Progenitor cell of endocrine pancreas (in vitro differentiated cells): ENCODE measurements around the gene MAN1C1. TPM values are rescaled to one million over a fixed set of nuclear protein-coding genes. Genes with fewer than 3 reads are reported as not detected.

Experiments
- DNase-seq: peaks from one replicate; pipeline ENCODE4 v3.0.0; 2021; ENCODE audit warnings: low spot score; ENCODE audit not compliant: unreplicated experiment
- H3K27ac Mint-ChIP-seq: 2 replicates; pipeline ENCODE4 v1.8.0; 2021; ENCODE audit warnings: mild to moderate bottlenecking, moderate library complexity, mixed read lengths
- H3K27me3 Mint-ChIP-seq: 2 replicates; pipeline ENCODE4 v1.8.0; 2021; ENCODE audit warnings: mixed read lengths
- H3K36me3 Mint-ChIP-seq: 2 replicates; pipeline ENCODE4 v1.8.0; 2022; ENCODE audit warnings: mixed read lengths; ENCODE audit not compliant: insufficient read depth
- H3K4me1 Mint-ChIP-seq: 2 replicates; pipeline ENCODE4 v1.8.0; 2021; ENCODE audit warnings: low read depth, mixed read lengths
- H3K4me3 Mint-ChIP-seq: 2 replicates; pipeline ENCODE4 v1.8.0; 2021; ENCODE audit warnings: low read depth, mild to moderate bottlenecking, moderate library complexity, mixed read lengths
- H3K9me3 Mint-ChIP-seq: 2 replicates; pipeline ENCODE4 v1.8.0; 2021; ENCODE audit warnings: low read depth, mixed read lengths
- CTCF ChIP-seq: fragments of 200-600 bp; sonication (generic); IDR thresholded peaks from one replicate; pipeline ENCODE4 v1.5.0; 2021; ENCODE audit warnings: antibody characterized with exemption, mild to moderate bottlenecking; ENCODE audit not compliant: unreplicated experiment
- total RNA-seq: library from RNA; stranded (reverse); gene quantifications from 2 replicates; pipeline ENCODE4 v1.2.1, GENCODE V29; 2021

Gene MAN1C1
- total RNA-seq, 1 donor from 2014 or later = 5.1 TPM

- TF ChIP-seq CTCF = no peak
- no peak for DNase-seq
- Mint-ChIP-seq H3K27ac (no peak overlapping the region), H3K36me3 (peaks cover 20% of the 10 kb centered on the region), H3K4me3 (no peak overlapping the region), H3K27me3 (no peaks in the 10 kb centered on the region), H3K9me3 (no peaks in the 10 kb centered on the region), H3K4me1 (peaks cover 3% of the 10 kb centered on the region)
Observed at GRCh38 chr1:25826571-25826970, 210.0 kb downstream of the MAN1C1 start.

- Mint-ChIP-seq H3K9me3 (no peaks in the 10 kb centered on the region), H3K36me3 (peaks cover 25% of the 10 kb centered on the region), H3K27me3 (no peaks in the 10 kb centered on the region), H3K27ac (no peak overlapping the region), H3K4me1 (no peaks in the 10 kb centered on the region), H3K4me3 (no peak overlapping the region)
- DNase-seq = no peak
- TF ChIP-seq CTCF = no peak
Observed at GRCh38 chr1:25828491-25828890, 211.9 kb downstream of the MAN1C1 start.

DNA sequence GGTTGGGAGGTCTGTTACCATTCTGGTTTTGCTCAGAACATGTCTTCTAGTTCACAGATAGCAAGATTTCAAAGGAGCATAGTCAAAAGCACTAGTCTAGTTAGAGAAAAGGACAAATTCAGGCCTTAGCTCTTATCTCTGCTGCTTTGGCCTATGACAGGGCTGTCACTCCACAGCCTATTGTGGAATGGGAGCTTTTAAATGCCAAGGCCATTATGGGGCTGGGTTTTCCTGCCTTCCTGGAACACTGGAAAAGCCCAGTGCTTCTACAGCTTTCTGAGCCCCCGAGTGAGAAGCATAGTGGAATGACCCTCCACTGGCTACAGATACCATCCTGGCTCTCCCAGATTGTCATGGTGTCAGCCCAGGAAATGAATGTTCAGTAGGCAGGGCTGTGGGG lies 212.5 kb downstream of the MAN1C1 start:
- Mint-ChIP-seq H3K4me3 (no peak overlapping the region), H3K36me3 (peaks cover 25% of the 10 kb centered on the region), H3K27me3 (no peaks in the 10 kb centered on the region), H3K4me1 (no peaks in the 10 kb centered on the region), H3K9me3 (no peaks in the 10 kb centered on the region), H3K27ac (no peak overlapping the region)
- TF ChIP-seq CTCF = no peak
- DNase-seq = no peak

DNA sequence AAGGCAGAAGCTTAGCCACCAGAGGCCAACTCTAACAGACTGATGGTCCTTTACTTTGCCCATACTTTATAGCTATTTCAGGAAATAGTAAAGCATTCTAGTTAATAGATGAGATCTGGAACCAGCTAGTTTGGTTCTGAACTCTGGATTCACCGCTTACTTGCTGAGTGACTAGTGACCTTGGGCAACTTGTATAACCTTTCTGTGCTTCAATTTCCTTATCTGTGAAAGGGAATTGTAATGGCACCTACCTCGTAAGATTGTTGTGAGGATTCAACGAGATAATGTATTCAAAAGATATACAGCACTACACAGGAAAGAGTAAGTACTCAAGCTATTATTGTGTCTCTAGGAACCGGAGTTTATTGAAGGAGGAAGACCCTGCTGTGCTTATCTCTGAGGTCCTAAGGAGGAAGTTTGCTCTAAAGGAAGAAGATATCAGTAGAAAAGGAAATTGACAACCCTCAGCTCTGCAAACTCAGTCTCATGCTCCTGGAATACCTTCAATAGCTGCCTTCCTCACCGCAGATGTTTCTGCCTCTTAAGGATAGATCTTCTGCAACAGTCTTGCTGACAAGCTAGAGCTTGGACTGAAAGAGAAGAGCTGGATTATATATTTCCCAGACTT lies 215.1 kb downstream of the MAN1C1 start:
- no peaks in the 10 kb centered on the region for H3K9me3 Mint-ChIP-seq
- TF ChIP-seq CTCF = no peak
- no peaks in the 10 kb centered on the region for H3K4me1 Mint-ChIP-seq
- no peaks in the 10 kb centered on the region for H3K27me3 Mint-ChIP-seq
- H3K36me3 Mint-ChIP-seq = peaks cover 23% of the 10 kb centered on the region
- DNase-seq = no peak
- H3K27ac Mint-ChIP-seq = no peak overlapping the region
- H3K4me3 Mint-ChIP-seq = no peak overlapping the region

- Mint-ChIP-seq H3K27me3 (no peaks in the 10 kb centered on the region), H3K4me1 (peaks cover 3% of the 10 kb centered on the region), H3K9me3 (no peaks in the 10 kb centered on the region), H3K4me3 (no peak overlapping the region), H3K36me3 (peaks cover 23% of the 10 kb centered on the region), H3K27ac (no peak overlapping the region)
- TF ChIP-seq CTCF = no peak
- DNase-seq = no peak
Observed at GRCh38 chr1:25832336-25833037, 215.9 kb downstream of the MAN1C1 start.
